Measurements from ENCODE around the gene DST. TPM values are rescaled to one million over a fixed set of nuclear protein-coding genes. Genes with fewer than 3 reads are reported as not detected.

Gene DST
- total and polyA plus RNA-seq, 7 donors, result 58.3 to 341 (median 109) TPM

GRCh38 chr6:56450376-56450775, 192.3 kb downstream of the DST start:
- Histone ChIP-seq H3K9me3 (no peaks in the 10 kb centered on the region), H3K27ac (no peak overlapping the region), H3K4me3 (no peak overlapping the region), H3K4me1 (no peaks in the 10 kb centered on the region), H3K36me3 (ENCODE audit: insufficient read depth in 1 of 2, low read depth in 1 of 2) (peaks cover 0 to 13% of the 10 kb centered on the region in 2 donors), H3K27me3 (ENCODE audit: insufficient read depth in 3 of 3, low read length in 2 of 3) (no peaks in the 10 kb centered on the region)
- TF ChIP-seq CTCF (IDR thresholded peaks at IDR 0.05), result no peak
- 50 to 56% (median 54%) methylated on average over 3 of the region's 3 CpGs for WGBS, 3 donors
- intact Hi-C loops (cut with DNase I), result no loop called here
- DNase-seq, result no peak
- no peak for ATAC-seq

- Histone ChIP-seq H3K36me3 (ENCODE audit: insufficient read depth in 1 of 2, low read depth in 1 of 2) (no peaks in the 10 kb centered on the region), H3K27me3 (ENCODE audit: insufficient read depth in 3 of 3, low read length in 2 of 3) (no peaks in the 10 kb centered on the region), H3K4me3 (no peak overlapping the region), H3K27ac (no peak overlapping the region), H3K9me3 (no peaks in the 10 kb centered on the region), H3K4me1 (no peaks in the 10 kb centered on the region)
- DNase-seq (no peak), ATAC-seq (no peak)
- no peak for TF ChIP-seq CTCF (IDR thresholded peaks at IDR 0.05)
- intact Hi-C loops (cut with DNase I), result no loop called here
- WGBS, 3 donors, result 49 to 100% (median 86%) methylated on average over 1 of the region's 1 CpG
These were observed 194.6 kb downstream of the DST start for GRCh38 chr6:56448046-56448445.

GRCh38 chr6:56445818-56446217, 196.9 kb downstream of the DST start:
- H3K27ac ChIP-seq, result no peak overlapping the region
- no peaks in the 10 kb centered on the region for H3K36me3 ChIP-seq (ENCODE audit: insufficient read depth in 1 of 2, low read depth in 1 of 2)
- DNase-seq, result no peak
- peak in 1 of 4 donors; percentile 48 for ATAC-seq
- intact Hi-C loops (cut with DNase I), result no loop called here
- TF ChIP-seq CTCF (IDR thresholded peaks at IDR 0.05), result no peak
- H3K4me3 ChIP-seq, result no peak overlapping the region
- H3K27me3 ChIP-seq (ENCODE audit: insufficient read depth in 3 of 3, low read length in 2 of 3), result no peaks in the 10 kb centered on the region
- no peaks in the 10 kb centered on the region for H3K4me1 ChIP-seq
- 27 to 41% (median 33%) methylated on average over 8 of the region's 8 CpGs for WGBS, 3 donors
- H3K9me3 ChIP-seq, result no peaks in the 10 kb centered on the region

- WGBS, 3 donors, result 74 to 87% (median 82%) methylated on average over 2 of the region's 2 CpGs
- H3K4me3 ChIP-seq, result no peak overlapping the region
- no peak for DNase-seq
- H3K9me3 ChIP-seq, result peaks cover 2% of the 10 kb centered on the region
- ATAC-seq, result no peak
- no peaks in the 10 kb centered on the region for H3K27me3 ChIP-seq (ENCODE audit: insufficient read depth in 3 of 3, low read length in 2 of 3)
- no peaks in the 10 kb centered on the region for H3K36me3 ChIP-seq (ENCODE audit: insufficient read depth in 1 of 2, low read depth in 1 of 2)
- H3K27ac ChIP-seq, result no peak overlapping the region
- intact Hi-C loops (cut with DNase I), result no loop called here
- H3K4me1 ChIP-seq, result no peaks in the 10 kb centered on the region
- TF ChIP-seq CTCF (IDR thresholded peaks at IDR 0.05), result no peak
These were observed 197.8 kb downstream of the DST start for GRCh38 chr6:56444855-56445254.

- intact Hi-C loops (cut with DNase I), result no loop called here
- DNase-seq (no peak), ATAC-seq (no peak)
- Histone ChIP-seq H3K27me3 (ENCODE audit: insufficient read depth in 3 of 3, low read length in 2 of 3) (no peaks in the 10 kb centered on the region), H3K36me3 (ENCODE audit: insufficient read depth in 1 of 2, low read depth in 1 of 2) (no peaks in the 10 kb centered on the region), H3K9me3 (peaks cover 10% of the 10 kb centered on the region), H3K4me1 (no peaks in the 10 kb centered on the region), H3K27ac (no peak overlapping the region), H3K4me3 (no peak overlapping the region)
- TF ChIP-seq CTCF (IDR thresholded peaks at IDR 0.05), result no peak
- WGBS, 3 donors, result 78 to 93% (median 91%) methylated on average over 4 of the region's 4 CpGs
These were observed 202.1 kb downstream of the DST start for GRCh38 chr6:56440551-56440981.
